GF-D8 (cell line): ENCODE measurements around the gene ACACA.

ENCODE experiments used
- DNase-seq: peaks from one replicate; lab custom pipeline; 2025; lab: John Stamatoyannopoulos, UW

Gene ACACA

DNA sequence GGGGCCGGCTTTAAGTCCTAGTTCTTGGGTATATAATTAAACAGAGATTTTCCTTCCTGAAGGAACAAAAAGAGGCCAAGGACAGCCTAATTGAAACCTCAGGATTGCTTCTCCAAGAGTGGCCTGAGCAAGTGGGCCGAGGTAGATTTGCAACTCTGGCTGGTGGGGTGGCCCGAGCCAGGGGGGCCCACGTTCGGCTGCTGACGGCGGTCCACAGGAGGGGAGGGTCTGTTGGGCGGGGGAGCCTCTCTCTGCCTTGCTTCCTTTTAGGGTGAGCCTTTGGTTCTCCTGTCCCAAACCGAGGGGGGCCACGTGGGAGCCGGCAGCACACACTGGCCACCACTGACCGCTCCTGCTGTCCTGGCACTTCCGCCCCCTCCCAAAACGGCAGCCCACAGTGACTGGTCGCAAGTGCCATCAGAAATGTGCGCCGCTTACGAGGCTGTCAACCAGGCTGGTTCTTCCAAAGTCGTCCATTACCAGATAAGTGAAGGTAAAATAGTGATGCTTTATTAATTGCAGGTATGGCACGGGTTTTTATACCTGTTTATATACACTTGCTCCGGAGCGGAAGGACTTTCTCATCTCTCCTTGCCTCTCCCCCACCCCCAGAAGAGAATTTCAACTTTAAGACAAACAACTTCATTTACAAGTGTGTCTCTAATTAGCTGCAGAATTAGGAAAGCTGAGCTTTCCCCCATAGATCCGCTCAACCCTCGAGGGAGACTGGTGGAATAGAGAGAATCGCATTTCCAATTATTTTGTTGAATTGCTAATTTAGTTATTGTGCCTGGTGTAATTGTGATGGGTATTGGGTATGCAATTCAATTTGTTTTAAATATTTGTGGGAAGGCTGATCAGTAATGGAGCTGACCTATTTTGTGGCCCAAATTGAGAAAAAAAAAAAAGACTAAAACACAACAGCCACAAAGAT, 340.0 kb downstream of the ACACA start:
- DNase-seq: no peak

DNA sequence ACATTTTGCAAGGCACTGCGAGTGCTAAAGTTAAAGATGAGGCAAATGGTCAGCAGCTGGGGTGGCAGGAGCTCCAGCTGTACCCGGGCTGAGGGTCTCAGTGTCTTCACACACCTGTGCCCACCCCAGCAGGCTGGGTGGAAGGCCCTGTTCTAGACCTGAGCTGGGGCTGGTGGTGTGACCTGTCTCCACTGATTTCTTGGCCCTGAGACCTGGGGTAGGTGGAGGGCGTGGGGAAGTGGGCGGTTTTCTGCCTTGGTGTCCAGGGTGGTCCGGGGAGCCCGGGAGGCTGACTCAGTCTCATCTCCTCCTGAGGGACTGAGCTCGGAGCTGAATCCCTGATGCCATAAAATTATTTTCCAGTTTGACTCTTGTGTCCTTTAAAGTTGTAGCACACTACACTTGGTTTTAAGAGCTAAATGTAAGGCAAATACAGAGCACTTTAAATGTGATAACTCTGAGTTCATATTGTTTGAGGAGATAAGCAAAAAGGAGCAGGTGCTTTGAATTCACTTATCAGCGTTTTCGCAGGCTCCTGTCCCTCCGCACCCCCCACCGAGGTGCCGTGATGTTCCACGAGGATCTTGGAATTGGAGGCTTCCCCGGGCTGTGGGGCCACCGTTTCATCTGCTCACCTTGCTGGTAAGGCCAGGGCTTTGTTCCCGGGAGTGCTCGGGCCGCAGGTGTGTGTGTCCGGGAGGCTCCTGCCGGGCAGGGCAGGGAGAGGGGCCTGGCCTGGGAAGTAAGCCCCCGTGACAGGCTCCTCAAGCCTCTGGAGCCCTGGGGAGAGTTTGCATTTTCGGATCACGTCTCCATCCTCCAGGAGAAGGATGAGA, 340.9 kb downstream of the ACACA start:
- no peak for DNase-seq

DNA sequence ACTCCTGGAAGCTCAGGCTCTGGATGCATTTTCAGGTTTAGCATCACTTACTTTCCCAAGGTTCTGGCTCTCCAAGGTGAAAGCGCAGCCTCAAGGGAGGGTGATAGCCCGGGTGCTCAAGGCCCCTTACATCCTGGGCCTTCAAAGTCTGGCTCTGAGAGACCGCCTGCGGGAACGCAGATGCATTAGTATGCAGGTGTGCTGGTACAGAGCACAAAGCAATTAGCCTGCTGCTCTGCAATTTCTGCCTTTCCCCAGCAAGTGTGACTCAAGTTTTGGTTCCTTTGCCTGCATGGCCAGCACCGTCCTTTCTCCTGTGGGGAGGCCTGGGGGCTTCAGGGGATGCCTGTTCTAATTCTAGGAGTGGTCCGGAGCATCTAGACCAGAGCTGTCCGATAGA, 341.7 kb downstream of the ACACA start:
- no peak for DNase-seq

DNA sequence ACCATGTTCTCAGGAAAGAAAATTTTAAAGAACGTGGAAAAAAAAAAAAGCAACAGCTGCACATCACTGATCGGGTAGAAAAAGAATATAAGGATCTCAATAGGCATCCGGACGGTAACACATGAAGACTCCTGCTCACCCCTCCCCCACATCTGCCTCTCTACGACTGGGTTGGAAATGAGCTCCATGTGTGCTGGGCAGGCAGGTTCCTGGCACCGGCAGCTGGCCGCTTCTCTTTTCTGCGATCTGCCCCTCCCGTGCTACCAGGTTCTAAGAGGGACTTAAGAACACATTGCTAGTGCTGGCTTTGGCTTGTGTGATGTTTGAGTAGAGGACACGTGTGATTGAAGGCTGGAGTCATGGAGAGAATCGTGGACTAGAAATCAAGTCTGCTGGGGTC, 342.4 kb downstream of the ACACA start:
- DNase-seq: no peak

DNA sequence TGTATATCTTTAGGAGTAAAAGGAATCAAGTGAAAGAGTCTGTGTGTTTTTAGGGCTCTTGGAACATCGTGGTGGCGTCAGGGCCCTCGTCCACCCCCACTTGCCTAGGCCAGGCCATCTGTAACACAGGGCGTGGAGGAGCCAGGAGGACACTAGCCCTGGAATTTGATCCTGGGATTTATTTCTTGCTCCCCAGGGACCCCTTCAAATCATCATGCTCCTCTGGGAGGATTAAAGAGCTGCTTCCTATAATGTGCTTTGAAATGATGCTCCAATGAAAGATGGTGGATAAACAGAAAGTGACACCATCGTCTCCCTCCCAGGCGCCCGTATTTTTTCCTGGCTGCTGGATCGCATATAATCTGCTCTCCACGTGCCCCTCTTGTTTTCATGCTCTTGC, 344.6 kb downstream of the ACACA start:
- no peak for DNase-seq

DNA sequence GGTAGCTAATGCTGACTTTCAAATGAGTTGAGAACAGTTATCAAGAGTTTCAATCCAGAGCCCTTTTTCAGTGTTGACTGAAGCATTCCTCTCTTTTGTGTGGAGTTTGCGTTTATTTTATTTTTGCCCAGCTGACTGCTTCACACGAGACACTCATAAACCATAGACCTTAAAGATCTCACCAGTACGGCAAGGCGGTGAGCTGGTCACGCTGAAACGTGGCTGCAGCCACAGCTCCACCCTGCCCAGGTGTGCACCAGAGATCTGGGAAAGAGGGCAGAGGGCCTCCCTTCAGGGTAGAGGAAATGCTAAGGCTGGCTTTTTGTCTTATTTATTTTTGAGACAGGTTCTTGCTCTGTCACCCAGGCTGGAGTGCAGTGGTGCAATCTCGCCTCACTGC, 345.7 kb downstream of the ACACA start:
- no peak for DNase-seq

DNA sequence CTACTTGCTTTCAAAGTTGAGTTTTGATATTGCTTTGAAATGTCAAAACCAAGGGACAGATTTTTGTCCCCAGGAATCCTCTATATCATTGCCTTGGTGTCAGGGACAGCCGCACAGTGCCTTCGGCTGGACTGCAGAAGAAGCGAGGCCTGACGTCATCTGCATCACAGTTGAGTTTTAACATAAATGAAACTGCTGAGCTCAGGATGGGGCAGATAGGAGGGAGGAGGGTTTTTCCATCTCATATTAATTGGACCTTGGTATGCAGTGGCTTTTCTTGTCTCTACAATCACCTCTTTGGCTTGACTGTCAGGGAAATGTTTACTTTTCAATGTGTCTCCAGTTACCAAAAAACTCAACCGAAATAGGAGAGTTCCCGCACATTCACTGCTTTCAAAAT, 346.5 kb downstream of the ACACA start:
- no peak for DNase-seq

DNA sequence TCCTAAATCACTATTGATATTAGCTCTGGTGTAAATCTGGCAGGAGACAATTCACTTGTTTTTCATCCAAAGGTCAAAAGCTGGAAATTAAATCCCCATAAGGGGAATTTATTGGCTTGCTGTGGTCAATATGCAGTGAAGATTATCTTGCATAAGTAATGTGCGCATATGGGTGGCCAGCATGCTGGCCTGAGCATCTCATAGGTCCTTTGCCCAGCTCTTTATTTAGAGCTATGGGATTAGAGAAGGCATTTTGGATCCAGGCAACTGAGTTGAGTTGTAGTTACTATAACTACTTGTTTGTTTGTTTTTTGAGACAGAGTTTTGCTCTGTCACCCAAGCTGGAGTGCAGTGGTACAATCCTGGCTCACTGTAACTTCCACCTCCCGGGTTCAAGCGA, 347.1 kb downstream of the ACACA start:
- DNase-seq: no peak

DNA sequence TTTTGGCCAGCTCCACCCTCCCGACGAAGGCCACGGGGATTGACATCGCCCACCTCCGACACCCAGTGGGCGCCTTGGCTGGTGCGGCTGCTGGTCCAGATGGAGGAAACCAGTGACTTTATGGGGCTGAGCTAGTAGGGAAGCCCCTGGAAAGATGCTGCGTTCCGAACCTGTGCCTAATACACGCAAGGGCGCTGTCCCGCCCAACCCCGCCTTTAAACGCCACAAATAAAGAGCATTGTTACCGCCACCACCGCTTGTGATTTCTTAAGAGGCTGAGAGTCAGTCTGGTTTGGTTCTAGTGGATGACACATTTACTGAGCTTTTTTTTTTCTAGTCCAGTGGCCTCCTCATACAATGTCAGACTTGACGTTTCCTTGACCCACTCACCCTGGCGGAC, 350.0 kb downstream of the ACACA start:
- DNase-seq: no peak

DNA sequence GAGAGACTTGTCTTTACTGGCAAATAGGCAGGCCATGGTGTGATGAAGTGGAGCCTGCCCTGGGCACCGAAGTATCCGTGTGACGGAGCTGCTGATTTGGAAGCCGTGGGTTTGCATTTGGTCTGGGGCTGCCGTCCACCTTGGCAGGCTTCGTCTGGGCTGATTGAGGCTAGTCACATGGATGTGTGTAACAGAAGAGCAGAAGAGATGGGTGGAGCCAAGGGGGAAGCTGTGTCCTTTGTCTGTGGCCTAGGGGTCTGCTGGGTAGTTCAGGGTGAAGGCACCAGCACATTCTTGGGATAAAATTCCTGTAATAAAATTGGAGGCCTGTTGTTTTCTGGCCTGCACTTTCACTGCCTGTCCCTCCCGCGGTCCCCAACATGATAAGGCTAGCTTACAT, 351.7 kb downstream of the ACACA start:
- no peak for DNase-seq

DNA sequence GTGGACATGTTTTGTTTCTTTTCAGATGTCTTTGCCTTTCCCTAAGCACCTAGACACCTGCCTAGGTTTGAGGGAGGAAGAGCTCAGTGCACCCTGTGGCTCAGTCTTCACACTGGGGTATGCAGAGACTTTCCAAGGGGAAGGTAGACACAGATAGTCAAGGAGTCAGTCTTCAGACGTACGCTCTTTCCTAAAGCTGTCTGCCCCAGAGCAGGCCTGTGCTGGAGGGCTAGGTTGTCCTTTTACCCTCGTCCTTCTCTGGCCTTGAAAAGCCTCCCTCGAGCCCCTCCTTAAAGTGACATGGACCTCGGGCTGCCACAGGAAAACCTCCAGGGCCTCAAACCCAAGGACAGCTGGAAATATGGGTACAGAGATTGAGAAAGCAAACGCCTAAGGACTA, 354.2 kb downstream of the ACACA start:
- DNase-seq: no peak

DNA sequence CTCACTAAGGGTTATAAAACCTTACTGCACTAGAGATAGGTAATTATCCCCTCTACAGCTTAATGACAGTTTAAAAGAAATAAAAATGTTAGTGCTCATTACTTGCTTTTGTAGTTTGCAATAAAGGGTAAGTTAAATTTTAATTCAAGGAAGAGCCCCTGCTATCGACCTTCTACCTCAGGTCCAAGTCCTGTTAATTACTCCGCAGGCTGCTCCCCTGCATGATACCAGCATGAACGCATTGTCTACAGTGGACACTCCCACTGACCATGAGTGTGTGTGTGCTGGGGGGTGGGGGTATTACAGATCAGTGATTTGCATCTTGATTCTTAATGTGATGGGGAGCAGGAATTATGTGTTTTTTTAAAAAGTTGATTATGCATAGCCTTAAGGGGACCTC, 354.8 kb downstream of the ACACA start:
- no peak for DNase-seq

DNA sequence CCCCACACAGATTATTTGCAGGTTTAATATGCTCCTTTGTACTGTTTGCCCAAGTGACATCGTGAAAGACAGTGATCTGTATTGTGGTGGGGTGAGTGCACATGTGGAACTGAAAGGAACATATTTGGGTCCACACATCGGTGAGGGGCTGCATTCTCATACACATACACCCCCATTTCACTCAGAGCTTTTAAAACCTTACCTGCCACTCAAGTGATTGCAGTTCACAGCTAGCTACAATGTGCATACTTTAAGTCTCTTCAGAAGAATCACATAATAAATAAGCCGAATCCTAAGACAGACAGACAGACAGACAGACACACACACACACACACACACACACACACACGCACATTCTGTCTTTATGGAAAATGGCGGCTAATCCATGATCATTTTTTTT, 355.3 kb downstream of the ACACA start:
- DNase-seq: no peak

DNA sequence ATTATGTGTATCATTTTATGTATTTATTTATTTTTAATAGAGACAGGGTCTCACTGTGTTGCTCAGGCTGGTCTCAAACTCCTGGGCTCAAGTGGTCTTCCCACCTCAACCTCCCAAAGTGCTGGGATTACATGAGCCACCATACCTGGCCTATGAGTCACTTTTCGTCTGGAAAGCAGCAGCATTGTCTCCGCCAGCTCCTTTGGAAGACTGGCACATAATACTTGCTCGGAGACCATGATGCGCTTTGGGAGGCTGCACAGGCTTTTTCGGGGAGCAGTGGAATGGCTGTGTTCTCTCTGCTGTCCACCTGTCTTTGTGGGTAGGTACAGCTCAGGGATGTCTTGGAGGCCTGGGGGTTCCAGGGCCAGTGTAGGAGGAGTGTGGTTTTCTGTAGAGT, 355.7 kb downstream of the ACACA start:
- DNase-seq: no peak

DNA sequence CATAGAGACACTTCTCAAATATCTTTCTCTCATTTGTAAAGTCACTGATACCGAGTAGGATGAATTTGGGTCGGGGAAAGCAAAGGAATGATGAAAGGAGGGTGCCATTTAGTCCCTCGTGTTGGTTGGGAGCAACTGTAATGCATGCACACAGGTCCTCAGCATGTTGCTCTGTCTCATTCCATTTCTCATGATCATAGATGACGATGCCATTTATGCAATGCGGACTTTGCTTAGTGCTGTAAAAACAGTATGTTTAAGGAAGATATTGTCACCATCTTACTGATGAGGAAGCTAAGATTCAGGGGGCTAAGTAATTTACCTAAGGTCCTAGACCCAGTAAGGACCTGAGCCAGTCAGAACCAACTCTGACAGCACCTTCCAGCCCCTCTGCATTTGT, 357.8 kb downstream of the ACACA start:
- no peak for DNase-seq

DNA sequence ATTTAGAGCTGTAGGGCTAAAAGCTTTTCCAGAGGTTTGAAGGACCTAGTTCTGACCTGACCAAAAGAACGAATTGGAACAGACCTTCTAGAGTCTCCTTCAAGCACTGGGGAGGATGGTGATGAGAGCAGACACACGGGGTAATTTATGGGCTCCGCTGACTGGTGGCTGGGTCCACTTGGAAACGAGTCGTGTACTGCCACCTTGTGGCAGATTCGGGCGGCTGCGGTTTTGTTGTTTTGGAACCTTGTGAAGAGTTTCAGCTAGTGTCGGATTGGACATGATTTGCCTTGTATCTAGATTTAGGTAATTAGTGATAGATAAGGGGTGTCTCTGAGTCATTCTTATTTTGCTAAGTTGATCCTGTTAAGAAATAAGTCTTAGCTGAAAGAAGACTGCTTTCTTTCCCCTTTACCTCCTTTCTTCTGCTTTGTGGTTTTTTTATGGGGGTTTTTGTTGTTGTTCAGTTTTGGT, 359.0 kb downstream of the ACACA start:
- DNase-seq: no peak

DNA sequence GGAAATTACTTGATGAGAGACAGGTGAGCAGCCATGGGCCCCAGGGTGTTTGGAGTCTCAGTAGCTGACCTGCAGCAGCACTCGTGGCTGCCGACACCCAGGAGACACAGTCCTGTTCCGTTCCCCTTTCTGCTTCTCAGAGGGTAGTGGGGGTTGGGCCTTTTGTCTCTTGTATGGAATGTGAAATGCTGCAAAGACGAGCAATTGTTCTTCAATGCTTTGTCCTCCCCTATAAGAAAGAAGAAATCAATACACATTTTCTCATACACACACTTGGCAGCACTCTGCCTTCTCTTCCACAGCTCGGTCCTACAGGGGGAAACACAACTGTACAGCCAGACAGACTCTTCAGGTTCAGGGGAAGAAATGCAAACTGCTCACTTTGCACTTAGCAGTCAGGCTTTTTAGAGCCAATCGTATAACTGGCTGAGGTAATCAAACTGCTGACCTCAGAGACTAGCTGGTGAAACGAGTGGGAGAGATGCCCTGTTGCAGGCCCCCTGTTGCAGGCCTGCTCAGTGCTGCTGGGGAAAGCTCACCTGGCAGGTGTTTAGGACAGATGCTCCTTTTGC, 361.2 kb downstream of the ACACA start:
- no peak for DNase-seq

DNA sequence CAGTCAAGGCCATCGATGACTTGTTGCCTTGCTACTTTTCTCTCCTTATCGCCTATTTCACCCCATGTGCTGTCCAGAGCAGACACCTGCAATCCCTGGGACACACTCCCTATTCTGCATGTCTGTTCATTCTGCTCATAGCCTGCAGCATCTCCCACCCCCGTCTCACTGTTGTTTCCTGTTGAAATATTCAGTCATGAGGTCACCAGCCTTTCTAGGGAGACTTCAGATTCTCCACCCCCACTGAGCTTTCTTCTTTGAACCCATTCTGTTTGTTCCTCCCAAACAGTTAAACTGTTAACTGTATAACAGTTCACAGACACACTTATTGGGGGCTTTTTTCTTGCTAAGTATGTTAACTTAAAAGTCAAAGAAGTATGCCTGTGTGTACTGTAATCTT, 363.4 kb downstream of the ACACA start:
- no peak for DNase-seq

DNA sequence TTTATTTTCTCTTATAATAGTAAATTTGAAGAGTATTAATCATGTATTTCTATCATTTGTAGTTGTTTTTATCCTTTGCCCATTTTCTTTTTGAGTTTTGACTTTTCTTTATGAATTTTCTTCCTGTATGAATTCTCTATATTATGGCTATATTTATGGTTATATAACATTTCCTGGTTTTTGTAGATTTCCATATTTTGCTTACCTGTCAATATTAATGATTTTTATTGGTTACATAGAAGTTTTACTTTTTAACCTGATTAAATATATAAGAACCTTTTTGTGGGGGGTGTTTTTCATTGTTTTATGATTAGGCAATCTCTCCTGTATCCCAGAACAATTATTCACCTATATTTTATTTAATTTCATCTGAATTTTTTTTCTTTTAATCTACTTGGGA, 364.7 kb downstream of the ACACA start:
- no peak for DNase-seq

DNA sequence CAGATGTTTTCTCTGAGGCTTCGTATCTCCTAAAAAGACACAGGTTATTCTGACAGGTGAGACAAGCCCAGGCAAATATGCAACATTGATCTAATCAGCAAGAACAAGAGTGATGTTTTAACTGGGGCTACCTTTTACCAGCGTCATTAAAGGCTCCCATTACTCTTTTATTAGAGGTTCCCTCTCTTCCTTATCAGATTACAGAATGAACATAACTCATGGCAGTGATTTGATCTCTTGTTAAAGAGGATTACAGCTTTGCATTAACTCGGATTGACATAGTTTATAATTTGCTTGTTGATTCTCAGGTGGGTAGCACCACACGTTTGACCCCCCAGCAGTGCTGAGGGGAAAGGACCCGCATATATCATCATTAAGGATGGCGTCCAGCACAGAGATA, 367.4 kb downstream of the ACACA start:
- DNase-seq: no peak

DNA sequence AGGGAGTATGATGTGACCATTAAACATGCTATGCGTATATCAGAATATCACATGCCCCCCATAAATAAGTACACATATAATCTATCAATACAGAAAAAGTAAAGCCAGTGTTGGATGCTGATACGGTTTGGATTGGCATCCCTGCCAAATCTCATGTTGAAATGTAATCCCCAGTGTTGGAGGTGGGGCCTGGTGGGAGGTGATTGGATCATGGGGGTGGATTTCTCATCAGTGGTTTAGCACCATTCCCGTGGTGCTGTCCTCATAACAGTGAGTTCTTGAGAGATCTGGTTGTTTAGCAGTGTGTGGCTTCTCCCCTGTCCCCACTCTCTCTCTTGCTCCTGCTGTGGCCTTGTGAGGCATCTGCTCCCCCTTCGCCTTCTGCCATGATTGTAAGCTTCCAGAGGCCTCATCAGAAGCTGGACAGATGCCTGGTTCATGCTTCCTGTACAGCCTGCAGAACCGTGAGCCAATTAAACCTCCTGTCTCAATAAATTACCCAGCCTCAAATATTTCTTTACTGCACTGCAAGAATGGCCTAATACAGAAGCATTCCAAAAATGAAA, 369.0 kb downstream of the ACACA start:
- DNase-seq: no peak
